ENCODE data around the gene PARD3.

GRCh38 chr10:34499612-34500279, 315.4 kb downstream of the PARD3 start:
- TF ChIP-seq CTCF (IDR thresholded peaks at IDR 0.05): no peak
- TF ChIP-seq POLR2A (IDR thresholded peaks at IDR 0.05): no peak
